ENCODE results near the gene PDZRN3. TPM values are rescaled to one million over a fixed set of nuclear protein-coding genes. Genes with fewer than 3 reads are reported as not detected.

The PDZRN3 gene
- total and polyA plus RNA-seq, 8 donors: 20.0 to 88.6 (median 62.3) TPM

GRCh38 chr3:73349657-73350056 is 275.1 kb downstream of the PDZRN3 start:
- H3K9me3 ChIP-seq: no peaks in the 10 kb centered on the region
- intact Hi-C loops (cut with DNase I): no loop called here
- no peak overlapping the region for H3K4me3 ChIP-seq

DNA sequence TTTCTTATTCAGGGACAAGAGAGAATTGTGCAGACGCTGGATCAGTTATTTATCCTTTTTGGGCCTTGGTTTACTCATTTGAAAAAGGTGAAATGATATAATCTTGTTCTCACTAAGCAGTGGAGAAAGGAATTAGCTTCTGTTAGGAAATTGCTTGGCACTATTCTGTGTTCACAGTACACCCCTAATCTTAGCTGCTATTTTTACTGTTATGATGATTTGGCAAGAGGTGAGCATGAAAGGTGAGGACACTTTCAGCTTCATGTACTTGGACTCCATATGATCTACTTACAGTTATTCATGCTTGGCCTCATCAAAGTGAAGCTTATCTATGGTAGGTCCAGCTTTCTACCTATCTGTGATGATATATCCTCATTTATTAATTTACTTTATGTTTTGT is 282.7 kb downstream of the PDZRN3 start:
- no peaks in the 10 kb centered on the region for H3K36me3 ChIP-seq
- peaks cover 0 to 9% of the 10 kb centered on the region in 2 donors for H3K9me3 ChIP-seq
- H3K4me1 ChIP-seq: no peaks in the 10 kb centered on the region
- DNase-seq (no peak), ATAC-seq (no peak)
- no peak overlapping the region for H3K27ac ChIP-seq
- intact Hi-C loops (cut with DNase I): no loop called here
- H3K27me3 ChIP-seq: no peaks in the 10 kb centered on the region
- no peak overlapping the region for H3K4me3 ChIP-seq
- no peak for TF ChIP-seq CTCF (IDR thresholded peaks at IDR 0.05)

More at GRCh38 chr3:73349657-73350056, 275.1 kb downstream of the PDZRN3 start:
- Histone ChIP-seq H3K27me3 (peaks cover 0 to 8% of the 10 kb centered on the region in 2 donors), H3K4me1 (no peaks in the 10 kb centered on the region), H3K36me3 (no peaks in the 10 kb centered on the region), H3K27ac (no peak overlapping the region)
- no peak for TF ChIP-seq CTCF (IDR thresholded peaks at IDR 0.05)
- no peak for ATAC-seq
- DNase-seq: no peak

DNA sequence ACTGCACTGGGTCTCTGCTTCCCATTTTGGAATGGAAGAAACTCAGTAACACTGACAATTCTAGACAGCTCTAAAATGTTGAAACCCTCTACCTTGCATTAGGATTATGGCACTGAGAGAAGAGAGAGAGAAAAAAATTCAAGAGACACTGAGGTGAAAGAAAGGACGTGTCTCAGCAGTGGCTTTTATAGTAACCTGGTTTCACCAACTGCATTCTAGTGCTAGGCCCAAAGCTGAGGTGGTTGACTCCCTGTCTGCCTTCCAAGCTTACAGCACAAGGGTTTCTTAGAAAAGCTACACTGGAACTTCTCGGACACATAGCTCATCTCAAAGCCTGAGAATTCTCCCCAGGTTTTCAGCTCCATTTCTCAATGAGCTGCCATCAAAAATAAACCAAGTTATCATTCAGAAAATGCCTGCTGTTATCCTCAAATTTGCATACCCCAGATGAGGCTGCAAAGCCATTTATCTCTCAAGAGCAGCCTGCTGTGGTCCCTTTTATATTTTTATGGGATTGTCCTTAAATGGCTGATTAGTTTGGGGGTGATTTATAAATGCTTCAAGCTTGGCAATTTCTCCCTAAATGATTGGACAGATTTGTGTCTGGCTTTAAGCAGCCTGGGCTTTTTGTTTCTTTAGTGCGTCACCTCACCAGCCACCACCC is 283.3 kb downstream of the PDZRN3 start:
- DNase-seq (no peak), ATAC-seq (no peak)
- H3K27me3 ChIP-seq: no peaks in the 10 kb centered on the region
- no peak for TF ChIP-seq CTCF (IDR thresholded peaks at IDR 0.05)
- H3K4me1 ChIP-seq: no peaks in the 10 kb centered on the region
- no peak overlapping the region for H3K27ac ChIP-seq
- peaks cover 0 to 9% of the 10 kb centered on the region in 2 donors for H3K9me3 ChIP-seq
- no peak overlapping the region for H3K4me3 ChIP-seq
- H3K36me3 ChIP-seq: no peaks in the 10 kb centered on the region
- intact Hi-C loops (cut with DNase I): no loop called here

- no peak for TF ChIP-seq CTCF (IDR thresholded peaks at IDR 0.05)
- intact Hi-C loops (cut with DNase I): no loop called here
- no peaks in the 10 kb centered on the region for H3K9me3 ChIP-seq
Observed at GRCh38 chr3:73332558-73332957, 292.2 kb downstream of the PDZRN3 start.

More at GRCh38 chr3:73332558-73332957, 292.2 kb downstream of the PDZRN3 start:
- no peak for ATAC-seq
- H3K27me3 ChIP-seq: no peaks in the 10 kb centered on the region
- H3K4me3 ChIP-seq: no peak overlapping the region
- H3K36me3 ChIP-seq: no peaks in the 10 kb centered on the region
- no peak for DNase-seq
- H3K27ac ChIP-seq: no peak overlapping the region
- H3K4me1 ChIP-seq: no peaks in the 10 kb centered on the region

Measured in left lung (tissue), 10 donors.